ENCODE results near the gene BATF3.
"Not testable (repeated sequence)": the region's sequence is repeated elsewhere in the genome, so short reads cannot be mapped to it uniquely, and the experiment has no call there.

Gene BATF3

GRCh38 chr1:212655668-212656440 lies 43.8 kb downstream of the BATF3 start:
- no peak for DNase-seq

GRCh38 chr1:212652609-212653008 lies 47.0 kb downstream of the BATF3 start:
- DNase-seq: no peak

GRCh38 chr1:212651977-212652376 lies 47.7 kb downstream of the BATF3 start:
- DNase-seq: no peak

GRCh38 chr1:212651521-212651920 lies 48.1 kb downstream of the BATF3 start:
- no peak for DNase-seq

GRCh38 chr1:212650228-212650627 lies 49.4 kb downstream of the BATF3 start:
- DNase-seq: no peak

GRCh38 chr1:212649020-212649419 lies 50.6 kb downstream of the BATF3 start:
- DNase-seq: no peak

- no peak for DNase-seq
Measured at GRCh38 chr1:212648431-212648830, 51.2 kb downstream of the BATF3 start.

- DNase-seq: no peak
Measured at GRCh38 chr1:212647004-212647403, 52.6 kb downstream of the BATF3 start.

- peak in 1 of 2 experiments; percentile 30 for DNase-seq
Measured at GRCh38 chr1:212646588-212646987, 53.1 kb downstream of the BATF3 start.

GRCh38 chr1:212645546-212646543 lies 53.8 kb downstream of the BATF3 start:
- no peak for DNase-seq

GRCh38 chr1:212644866-212645545 lies 54.6 kb downstream of the BATF3 start:
- DNase-seq: no peak

- no peak for DNase-seq
Measured at GRCh38 chr1:212643877-212644276, 55.8 kb downstream of the BATF3 start.

- DNase-seq: no peak
Measured at GRCh38 chr1:212641956-212642355, 57.7 kb downstream of the BATF3 start.

- no peak for DNase-seq
Measured at GRCh38 chr1:212640223-212640878, 59.3 kb downstream of the BATF3 start.

GRCh38 chr1:212639524-212639923 lies 60.1 kb downstream of the BATF3 start:
- not testable (repeated sequence) for DNase-seq

GRCh38 chr1:212638492-212639151 lies 61.0 kb downstream of the BATF3 start:
- DNase-seq: no peak

- no peak for DNase-seq
Measured at GRCh38 chr1:212637902-212638301, 61.7 kb downstream of the BATF3 start.

Measured in NCI-H1930 (cell line).